Neural cell (in vitro differentiated cells): ENCODE measurements around the gene VAV3.

Experiments used
- POLR2AphosphoS5 ChIP-seq: IDR thresholded peaks from 2 replicates; pipeline ENCODE4 v1.6.1; 2012
- TF ChIP-seq, protein P1 (sequence below): fragments of 450-650 bp; IDR thresholded peaks from 2 replicates; pipeline ENCODE4 v1.5.1; 2014; ENCODE audit warnings: antibody characterized with exemption, mild to moderate bottlenecking, moderate library complexity; ENCODE audit not compliant: poor library complexity, severe bottlenecking

DNA sequence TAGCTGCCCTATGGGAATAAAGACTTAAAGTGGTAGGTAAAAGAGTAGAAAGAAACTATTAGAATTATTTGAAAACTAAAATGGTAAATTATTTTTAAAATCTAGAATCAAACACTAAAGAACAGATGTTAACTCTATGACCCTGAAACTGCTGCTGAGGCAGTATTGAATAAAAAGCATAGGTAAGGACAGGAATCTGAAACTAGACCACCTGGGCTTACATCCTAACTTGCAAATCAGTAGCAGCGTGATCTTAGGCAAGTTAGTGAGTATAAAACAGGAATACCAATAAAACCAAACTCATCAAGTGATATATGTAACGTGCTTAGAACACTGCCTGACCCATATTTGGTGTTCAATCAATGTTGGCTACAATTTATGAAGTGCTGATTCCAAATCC is 257.9 kb downstream of the VAV3 start:
- TF ChIP-seq, protein P1, sequence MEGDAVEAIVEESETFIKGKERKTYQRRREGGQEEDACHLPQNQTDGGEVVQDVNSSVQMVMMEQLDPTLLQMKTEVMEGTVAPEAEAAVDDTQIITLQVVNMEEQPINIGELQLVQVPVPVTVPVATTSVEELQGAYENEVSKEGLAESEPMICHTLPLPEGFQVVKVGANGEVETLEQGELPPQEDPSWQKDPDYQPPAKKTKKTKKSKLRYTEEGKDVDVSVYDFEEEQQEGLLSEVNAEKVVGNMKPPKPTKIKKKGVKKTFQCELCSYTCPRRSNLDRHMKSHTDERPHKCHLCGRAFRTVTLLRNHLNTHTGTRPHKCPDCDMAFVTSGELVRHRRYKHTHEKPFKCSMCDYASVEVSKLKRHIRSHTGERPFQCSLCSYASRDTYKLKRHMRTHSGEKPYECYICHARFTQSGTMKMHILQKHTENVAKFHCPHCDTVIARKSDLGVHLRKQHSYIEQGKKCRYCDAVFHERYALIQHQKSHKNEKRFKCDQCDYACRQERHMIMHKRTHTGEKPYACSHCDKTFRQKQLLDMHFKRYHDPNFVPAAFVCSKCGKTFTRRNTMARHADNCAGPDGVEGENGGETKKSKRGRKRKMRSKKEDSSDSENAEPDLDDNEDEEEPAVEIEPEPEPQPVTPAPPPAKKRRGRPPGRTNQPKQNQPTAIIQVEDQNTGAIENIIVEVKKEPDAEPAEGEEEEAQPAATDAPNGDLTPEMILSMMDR, result no peak
- TF ChIP-seq POLR2AphosphoS5, result no peak
